HTR-8/SVneo (cell line): ENCODE data around the gene HSD17B12.
"Not testable (repeated sequence)": the region's sequence is repeated elsewhere in the genome, so short reads cannot be mapped to it uniquely, and the experiment has no call there.

Source experiments
- DNase-seq: peaks from one replicate; pipeline ENCODE4 v3.0.0; 2011; ENCODE audit warnings: low spot score, mixed read lengths; ENCODE audit not compliant: insufficient read length
- FAIRE-seq: peaks from 2 replicates; lab custom pipeline; 2011; peaks lifted over from hg19 to GRCh38; lab: Jason Lieb, UNC

HSD17B12 gene

DNA sequence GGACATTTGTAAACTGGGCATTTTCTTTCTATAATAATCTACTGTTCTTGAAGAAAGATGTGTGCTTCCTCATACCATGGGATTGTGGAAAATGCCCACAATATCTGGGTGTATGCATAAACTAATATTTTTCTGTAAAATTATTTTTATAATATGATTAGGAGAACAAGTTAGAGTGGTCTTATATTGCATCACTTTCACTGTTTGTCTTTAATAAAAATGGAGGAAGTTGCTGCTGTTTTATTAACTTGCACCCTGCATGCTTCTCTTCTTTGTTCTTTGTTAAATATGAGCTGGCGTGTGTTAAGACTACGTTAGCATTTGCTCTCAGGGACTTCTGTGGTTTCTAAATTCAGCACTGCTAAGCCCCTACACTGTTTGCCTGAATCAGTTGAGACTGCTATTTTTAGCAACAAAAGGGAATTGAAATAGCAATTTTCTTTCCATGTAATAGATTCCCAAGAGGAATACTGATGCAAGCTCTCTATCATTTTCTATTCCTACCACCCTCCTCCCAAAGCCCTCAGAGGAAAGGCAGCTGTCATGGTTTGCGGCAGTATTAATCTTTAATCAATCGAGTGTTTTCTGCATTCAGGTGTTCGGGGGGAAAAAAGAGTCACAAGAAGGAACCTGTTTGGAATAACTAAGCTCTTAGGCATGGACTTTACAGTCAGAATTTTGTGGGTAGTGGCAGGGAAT is 56.1 kb downstream of the HSD17B12 start:
- DNase-seq (no peak), FAIRE-seq (no peak)

DNA sequence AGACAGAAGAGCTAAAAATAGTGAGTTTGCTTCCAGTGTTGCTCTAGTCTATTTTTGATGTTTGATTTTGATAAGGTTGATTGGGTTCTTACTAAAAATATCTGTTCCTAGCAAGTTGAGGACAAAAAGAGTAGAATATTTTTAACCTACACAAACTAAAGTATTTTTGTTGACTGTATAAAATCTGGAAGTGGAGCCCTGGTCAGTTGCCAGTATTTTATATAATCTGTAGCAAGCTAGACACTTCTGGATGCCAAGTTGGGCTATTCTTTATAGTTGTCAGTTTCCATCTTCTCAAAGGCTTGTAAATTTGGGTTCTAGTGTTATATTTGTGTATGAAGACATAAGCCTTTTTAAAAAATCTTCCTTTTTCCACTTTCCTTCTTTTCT is 56.7 kb downstream of the HSD17B12 start:
- no peak for DNase-seq
- no peak for FAIRE-seq

DNA sequence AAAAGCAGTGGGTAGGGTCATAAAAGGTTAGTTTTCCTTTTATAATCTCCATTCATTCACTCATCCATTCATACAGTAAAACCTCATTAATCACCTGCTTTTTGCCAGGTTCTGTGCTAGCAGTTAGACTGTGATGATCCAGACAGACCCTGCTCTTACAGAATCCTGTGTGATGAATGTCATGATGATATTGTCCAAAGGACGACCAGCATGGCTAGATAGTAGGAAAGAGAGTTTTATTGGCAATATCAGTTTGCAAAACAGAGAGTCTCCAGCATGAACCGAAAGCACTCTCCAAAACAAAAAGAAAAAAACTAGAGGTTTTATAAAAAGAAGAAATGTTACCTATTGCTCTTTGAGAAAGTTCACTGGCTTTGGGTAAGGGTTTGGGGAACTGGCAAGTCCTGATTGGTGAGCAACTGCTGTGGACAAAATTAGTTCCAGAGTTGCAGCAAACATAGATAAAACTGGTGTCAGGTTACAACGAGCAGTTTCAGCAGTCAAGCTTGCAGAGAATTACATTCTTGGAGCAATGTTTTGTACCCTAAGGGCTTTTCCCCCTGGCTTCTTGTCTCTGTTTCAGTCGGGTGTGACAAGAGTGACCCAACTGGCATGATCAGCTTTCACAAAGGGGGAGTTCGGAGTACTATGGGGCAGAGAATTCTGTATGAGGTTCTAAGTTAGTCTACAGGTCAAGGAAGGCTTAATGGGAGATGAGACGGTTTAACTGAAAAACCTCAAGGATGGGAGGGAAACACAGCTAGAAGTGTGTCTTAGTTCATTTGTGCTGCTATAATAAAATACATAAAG is 58.3 kb downstream of the HSD17B12 start:
- DNase-seq (peak; percentile 42), FAIRE-seq (no peak)

GRCh38 chr11:43746670-43747069 is 66.1 kb downstream of the HSD17B12 start:
- DNase-seq = no peak
- FAIRE-seq = no peak

DNA sequence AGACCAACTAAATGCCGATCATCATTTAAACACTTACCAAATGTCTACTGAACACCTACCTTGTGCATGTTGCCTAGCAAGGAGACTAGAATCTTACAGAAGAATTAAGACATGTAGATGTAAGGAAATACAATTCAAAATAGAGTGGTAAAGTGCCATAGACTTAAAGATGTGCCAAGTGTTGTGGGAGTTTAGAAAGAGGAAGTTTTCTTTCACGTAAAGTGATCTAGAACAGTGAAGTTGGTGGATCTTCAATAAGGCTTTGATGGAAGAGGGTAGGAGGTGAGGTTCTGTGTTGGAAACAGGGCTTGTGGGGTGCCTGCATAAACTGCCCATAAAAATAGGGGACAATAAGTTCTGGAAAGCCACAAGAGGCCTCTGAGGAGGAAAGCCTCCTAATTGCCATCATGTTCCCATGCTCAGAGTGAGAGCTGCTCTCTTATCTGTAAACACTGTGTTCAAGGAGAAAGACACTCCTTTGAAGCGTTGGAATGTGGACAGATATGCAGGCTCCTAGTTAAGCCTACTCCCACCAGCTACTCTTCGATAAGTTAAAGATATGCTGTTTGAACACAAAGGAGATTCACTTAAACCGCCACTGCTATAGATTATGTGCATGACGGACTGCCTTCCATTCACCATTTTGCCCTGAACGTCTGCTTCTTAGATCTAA is 66.7 kb downstream of the HSD17B12 start:
- no peak for FAIRE-seq
- DNase-seq = no peak

DNA sequence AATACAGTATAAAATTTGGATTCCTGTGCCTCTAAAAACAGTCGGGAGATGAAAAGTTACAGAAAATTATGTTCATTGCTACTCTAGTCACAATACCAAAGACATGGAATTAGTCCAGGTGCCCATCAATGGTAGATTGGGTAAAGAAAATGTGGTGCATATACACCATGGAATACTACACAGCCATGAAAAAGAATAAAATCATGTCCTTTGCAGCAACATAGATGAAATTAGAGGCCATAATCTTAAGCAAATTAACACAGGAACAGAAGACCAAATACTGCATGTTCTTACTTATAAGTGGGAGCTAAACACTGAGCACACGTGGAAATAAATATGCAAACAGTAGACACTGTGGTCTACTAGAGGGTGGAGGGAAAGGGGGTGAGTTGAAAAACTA is 67.6 kb downstream of the HSD17B12 start:
- FAIRE-seq = no peak

GRCh38 chr11:43751726-43752125 is 71.2 kb downstream of the HSD17B12 start:
- FAIRE-seq (no peak), DNase-seq (no peak)

More for the DNA sequence above, 67.6 kb downstream of the HSD17B12 start:
- DNase-seq = no peak

GRCh38 chr11:43756575-43756974 is 76.0 kb downstream of the HSD17B12 start:
- DNase-seq (no peak), FAIRE-seq (no peak)

DNA sequence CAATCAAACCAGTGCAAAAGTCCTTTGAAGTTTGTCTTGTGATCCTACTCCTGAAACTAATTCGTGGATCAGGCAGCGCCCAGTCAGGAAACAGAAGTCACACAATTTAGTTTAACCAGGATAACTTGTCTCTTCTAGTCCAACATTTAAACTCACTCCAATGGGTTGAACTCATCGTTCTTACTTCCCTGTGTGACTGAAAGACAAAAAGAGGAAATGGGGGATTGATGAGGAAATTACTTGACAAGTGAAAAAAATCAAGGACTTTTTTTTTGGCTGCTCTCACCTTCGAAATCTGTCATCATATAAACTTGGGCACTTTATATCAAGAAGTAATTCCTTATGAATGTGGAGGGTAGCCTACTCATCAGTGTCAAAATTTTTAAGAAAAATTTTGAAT is 78.4 kb downstream of the HSD17B12 start:
- FAIRE-seq (no peak), DNase-seq (no peak)

DNA sequence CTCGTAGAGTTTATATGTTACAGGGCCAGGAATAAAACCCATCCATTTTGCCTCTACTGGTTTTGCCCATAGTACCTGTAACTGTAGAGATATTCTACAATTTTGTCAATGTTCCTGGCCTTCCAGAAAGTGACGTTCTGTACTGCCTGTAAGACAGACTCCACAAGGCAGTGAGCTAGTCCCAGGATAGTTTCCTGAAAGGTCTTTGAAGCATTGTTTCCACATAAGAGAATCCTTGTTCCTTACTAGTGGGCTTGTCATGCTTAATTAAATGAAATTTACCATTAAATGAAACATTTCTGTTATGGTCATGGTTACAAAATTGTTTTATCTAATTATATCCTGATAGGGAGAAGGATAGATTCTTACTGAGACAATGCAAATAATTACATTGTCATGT is 80.4 kb downstream of the HSD17B12 start:
- DNase-seq (no peak), FAIRE-seq (no peak)

- no peak for DNase-seq
- FAIRE-seq = no peak
Measured at GRCh38 chr11:43765194-43765593, 84.7 kb downstream of the HSD17B12 start.

DNA sequence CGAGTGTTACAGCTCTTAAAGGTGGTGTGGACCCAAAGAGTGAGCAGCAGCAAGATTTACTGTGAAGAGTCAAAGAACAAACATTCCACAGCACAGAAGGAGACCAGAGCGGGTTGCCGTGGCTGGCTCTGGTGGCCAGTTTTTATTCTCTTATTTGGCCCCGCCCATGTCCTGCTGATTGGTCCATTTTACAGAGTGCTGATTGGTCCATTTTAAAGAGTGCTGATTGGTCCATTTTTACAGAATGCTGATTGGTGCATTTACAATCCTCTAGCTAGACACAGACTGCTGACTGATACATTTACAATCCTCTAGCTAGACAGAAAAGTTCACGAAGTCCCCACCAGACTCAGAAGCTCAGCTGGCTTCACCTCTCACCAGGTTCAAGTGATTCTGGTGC is 88.1 kb downstream of the HSD17B12 start:
- not testable (repeated sequence) for DNase-seq, FAIRE-seq

DNA sequence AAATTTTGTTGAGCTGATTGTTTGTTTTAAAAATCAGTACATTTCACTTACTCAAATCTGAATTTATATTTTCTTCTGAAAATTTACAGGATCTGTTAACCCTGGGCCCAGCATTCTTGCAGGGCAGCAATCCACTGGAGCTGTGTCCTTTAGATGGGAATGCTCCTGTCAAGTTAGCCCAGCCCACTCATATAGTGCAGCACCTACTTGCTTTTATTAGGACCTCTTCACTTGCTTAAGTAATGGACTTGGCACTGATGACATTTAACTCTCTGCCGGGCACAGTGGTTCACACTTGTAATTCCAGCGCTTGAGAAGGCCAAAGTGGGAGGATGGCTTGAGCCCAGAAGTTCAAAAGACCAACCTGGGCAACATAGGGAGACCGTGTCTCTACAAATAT is 89.6 kb downstream of the HSD17B12 start:
- no peak for FAIRE-seq
- DNase-seq = no peak

GRCh38 chr11:43772733-43773132 is 92.2 kb downstream of the HSD17B12 start:
- FAIRE-seq (no peak), DNase-seq (no peak)

- DNase-seq (no peak), FAIRE-seq (no peak)
Measured at GRCh38 chr11:43774786-43775185, 94.2 kb downstream of the HSD17B12 start.

DNA sequence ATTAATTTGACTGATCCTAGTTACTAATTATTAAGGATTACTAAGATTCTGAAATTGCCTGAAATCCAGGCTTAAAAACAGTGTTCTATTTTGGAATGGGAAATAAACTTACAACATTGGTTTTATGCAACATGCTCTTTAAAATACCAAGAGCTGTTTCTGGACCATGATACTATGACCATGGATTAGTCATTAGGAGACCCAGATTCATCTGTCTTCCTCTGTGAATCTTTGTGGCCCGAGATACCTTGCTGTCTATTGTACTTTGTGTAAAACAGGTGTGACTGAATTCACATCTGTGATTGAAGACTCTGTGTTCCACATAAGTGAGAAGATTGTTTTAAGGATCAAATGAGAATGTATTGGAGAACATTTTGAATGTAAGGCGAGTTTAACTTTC is 98.8 kb downstream of the HSD17B12 start:
- DNase-seq (no peak), FAIRE-seq (no peak)

DNA sequence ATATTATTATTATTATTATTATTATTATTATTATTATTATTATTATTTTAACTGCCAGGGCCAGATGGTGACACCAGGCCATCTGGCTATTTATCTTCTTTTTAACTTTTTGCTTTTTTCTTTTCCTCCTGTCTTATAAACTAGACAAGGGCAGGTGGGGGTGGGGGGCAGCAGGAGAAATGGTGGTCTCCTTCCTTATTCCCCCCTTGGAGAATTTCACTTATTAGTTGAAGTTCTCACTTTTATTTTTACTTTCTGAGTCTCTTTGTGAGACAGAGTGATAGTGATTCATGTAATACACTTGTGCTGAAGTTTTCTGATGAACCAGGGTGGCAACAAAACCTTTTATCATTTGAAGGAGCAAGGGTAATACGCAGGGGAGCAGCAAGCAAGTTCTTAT is 103.8 kb downstream of the HSD17B12 start:
- no peak for DNase-seq
- FAIRE-seq = no peak

- no peak for FAIRE-seq
- DNase-seq = no peak
Measured at GRCh38 chr11:43784866-43785265, 104.3 kb downstream of the HSD17B12 start.

DNA sequence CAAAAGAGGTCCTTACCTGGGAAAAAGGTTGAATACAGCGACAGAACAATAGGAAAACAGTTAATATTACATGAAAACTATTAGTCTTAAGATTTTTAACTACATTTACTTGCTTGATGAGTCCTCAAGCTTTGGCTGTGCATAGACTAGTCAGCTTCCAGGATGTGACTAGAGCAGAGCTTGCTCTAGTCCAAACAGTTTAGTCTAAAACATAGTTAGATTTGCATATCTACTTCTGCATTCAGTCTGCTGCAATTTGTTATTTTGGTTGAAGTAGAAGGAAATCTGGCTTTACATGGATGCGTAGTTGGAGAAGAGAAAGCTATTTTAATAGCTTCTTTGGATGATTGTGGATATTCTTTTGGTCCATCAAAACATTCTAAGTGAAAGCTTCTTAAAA is 104.8 kb downstream of the HSD17B12 start:
- no peak for FAIRE-seq
- no peak for DNase-seq

DNA sequence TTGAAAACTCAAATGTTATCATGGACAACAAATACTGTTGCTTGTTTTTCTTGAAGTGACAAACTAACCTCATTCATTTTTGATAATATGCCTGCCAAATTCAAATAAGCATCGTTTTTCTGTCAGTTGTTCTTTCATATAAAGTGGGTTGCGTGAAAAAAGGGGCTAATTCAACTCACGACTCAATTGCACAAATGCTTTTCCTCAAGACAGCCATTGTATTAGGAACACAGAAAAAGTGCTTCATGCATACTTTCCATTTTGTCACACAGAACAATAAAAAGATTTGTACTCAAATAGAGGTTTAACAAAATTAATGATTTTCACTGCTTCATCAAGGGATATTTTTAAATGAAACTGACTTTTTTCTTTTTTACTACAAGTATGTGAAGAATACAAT is 105.5 kb downstream of the HSD17B12 start:
- no peak for DNase-seq
- FAIRE-seq = no peak

- FAIRE-seq (no peak), DNase-seq (no peak)
Measured at GRCh38 chr11:43787824-43788223, 107.3 kb downstream of the HSD17B12 start.
